ENCODE data around the gene PLA2G5.
"Not testable (repeated sequence)": the region's sequence is repeated elsewhere in the genome, so short reads cannot be mapped to it uniquely, and the experiment has no call there.

Gene PLA2G5

DNA sequence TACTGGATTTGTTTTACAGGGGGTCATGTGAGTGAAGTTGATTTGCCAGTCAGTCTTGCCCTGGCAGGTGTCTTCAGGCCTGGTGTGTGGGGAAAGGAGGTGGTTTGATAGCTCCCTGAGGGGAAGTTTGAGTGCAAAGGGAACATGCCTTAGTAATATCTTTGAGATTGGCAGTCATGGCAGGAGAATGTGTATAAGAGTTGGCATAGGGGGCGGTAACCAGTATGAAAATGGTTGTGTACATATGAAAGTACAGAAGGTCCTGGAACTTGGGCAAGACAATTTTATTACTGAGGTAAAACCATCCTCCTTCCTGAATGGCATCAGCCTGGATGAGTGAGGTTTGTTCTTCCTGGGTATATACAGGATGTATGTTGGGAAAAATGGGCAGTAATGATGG is 37.6 kb upstream of the PLA2G5 start:
- in situ Hi-C loops (cut with HindIII; ENCODE audit: low sequenced_read_pairs) = no loop called here
- no peak overlapping the region for H3K4me3 ChIP-seq (ENCODE audit: low read depth, low read length)
- DNase-seq (ENCODE audit: low read depth, low spot score) = no peak
- TF ChIP-seq, protein P1, sequence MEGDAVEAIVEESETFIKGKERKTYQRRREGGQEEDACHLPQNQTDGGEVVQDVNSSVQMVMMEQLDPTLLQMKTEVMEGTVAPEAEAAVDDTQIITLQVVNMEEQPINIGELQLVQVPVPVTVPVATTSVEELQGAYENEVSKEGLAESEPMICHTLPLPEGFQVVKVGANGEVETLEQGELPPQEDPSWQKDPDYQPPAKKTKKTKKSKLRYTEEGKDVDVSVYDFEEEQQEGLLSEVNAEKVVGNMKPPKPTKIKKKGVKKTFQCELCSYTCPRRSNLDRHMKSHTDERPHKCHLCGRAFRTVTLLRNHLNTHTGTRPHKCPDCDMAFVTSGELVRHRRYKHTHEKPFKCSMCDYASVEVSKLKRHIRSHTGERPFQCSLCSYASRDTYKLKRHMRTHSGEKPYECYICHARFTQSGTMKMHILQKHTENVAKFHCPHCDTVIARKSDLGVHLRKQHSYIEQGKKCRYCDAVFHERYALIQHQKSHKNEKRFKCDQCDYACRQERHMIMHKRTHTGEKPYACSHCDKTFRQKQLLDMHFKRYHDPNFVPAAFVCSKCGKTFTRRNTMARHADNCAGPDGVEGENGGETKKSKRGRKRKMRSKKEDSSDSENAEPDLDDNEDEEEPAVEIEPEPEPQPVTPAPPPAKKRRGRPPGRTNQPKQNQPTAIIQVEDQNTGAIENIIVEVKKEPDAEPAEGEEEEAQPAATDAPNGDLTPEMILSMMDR (IDR thresholded peaks at IDR 0.05; ENCODE audit: low read depth, low read length) = no peak

DNA sequence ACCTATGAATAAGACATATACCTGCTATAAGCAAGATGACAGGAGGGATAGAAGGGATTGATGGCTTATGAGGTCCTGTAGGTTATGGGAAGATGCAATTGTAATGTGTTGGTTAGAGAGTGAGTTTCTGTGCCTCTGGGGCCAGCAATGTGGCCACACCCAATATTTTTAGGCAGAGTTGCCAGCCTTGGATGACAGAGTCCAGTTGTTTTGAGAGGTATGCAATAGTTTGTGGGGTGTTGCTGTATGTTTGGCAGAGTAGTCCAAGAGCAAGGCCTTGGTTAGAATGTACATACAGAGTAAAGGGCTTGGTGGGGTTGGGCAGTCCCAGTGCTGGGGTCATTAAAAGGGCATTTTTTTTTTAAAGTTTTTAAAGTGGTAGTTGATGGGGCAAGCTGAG is 36.6 kb upstream of the PLA2G5 start:
- in situ Hi-C loops (cut with HindIII; ENCODE audit: low sequenced_read_pairs) = no loop called here
- H3K4me3 ChIP-seq (ENCODE audit: low read depth, low read length) = no peak overlapping the region
- TF ChIP-seq, protein P1 (IDR thresholded peaks at IDR 0.05; ENCODE audit: low read depth, low read length) = no peak

DNA sequence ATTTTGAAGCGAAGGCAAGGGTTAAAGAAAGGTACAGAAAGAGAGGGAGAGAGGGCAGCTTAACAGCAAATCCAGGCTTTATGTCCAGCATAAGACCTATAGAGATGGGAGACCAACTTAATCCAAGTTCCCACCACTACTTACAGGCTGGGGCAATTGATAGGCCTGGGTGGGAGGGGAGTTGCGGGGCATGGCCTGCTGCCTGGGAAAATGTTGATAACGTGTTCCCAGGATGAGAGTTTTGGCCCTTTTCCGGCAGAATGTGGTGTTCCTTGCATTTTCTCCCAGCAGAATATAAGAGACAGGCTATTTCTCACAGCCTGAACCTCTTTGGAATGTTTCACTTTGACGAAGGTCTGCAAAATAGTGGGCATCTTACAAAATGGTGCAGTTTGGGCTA is 34.9 kb upstream of the PLA2G5 start:
- in situ Hi-C loops (cut with HindIII; ENCODE audit: low sequenced_read_pairs) = no loop called here
- TF ChIP-seq, protein P1 (IDR thresholded peaks at IDR 0.05; ENCODE audit: low read depth, low read length) = no peak
- no peak overlapping the region for H3K4me3 ChIP-seq (ENCODE audit: low read depth, low read length)
- no peak for DNase-seq (ENCODE audit: low read depth, low spot score)

More for the DNA sequence above, 36.6 kb upstream of the PLA2G5 start:
- DNase-seq (ENCODE audit: low read depth, low spot score) = no peak

DNA sequence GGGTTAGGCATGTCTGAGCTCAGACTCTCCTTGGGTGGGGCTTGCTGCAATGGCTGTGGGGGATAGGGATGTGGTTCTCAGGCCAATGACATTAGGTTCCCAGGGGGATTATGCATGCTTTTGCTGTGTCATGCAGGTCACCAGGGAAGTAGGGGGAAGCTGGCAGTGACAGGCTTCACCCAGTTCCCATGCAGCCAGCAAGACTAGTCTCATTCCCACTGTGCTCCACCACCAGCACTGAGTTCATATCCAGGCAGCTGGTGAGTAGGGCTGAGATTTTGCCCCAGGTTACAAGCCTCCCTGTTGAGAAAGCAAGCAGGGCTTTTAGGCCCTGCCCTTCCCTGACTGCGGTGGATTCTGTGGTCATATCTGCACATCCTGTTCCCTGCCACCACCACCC is 32.1 kb upstream of the PLA2G5 start:
- H3K4me3 ChIP-seq (ENCODE audit: low read depth, low read length) = no peak overlapping the region
- in situ Hi-C loops (cut with HindIII; ENCODE audit: low sequenced_read_pairs) = no loop called here
- no peak for DNase-seq (ENCODE audit: low read depth, low spot score)
- TF ChIP-seq, protein P1 (IDR thresholded peaks at IDR 0.05; ENCODE audit: low read depth, low read length) = no peak

DNA sequence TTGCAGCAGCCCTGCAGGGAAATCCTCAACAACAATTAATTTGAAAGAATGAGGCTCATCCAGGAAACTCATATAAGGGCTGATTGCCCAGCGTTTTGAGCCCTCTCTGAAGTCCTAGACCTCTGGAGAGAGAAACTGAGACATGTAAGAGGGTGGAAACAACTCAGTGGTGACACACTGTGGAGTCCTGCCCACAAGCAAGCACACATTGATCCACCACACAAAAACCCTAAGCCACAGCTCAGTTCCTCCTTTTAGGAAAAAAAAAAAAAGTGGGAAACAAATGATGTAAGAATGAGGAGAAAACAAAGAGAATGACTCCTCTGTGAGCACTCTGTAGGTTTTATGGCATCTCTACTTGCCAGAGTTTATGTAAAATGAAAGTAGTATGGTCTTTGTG is 22.9 kb upstream of the PLA2G5 start:
- no peak for DNase-seq (ENCODE audit: low read depth, low spot score)
- no peak overlapping the region for H3K4me3 ChIP-seq (ENCODE audit: low read depth, low read length)
- in situ Hi-C loops (cut with HindIII; ENCODE audit: low sequenced_read_pairs) = no loop called here
- TF ChIP-seq, protein P1 (IDR thresholded peaks at IDR 0.05; ENCODE audit: low read depth, low read length) = no peak

DNA sequence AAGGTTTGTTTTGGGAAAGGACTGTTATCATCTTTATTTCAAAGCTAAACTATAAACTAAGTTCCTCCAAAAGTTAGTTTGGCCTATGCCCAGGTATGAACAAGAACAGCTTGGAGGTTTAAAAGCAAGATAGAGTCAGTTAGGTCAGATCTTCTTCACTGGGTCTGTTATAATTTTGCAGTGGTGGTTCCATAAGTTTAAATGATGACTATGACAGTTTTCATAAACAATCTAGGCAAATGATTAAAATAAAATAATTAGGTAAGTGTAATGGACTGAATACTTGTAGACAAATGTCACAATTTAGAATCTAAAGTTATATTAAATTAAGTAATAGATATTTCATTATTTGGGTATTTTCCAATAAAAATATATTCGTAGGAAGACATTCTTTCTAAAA is 21.4 kb upstream of the PLA2G5 start:
- DNase-seq (ENCODE audit: low read depth, low spot score) = no peak
- TF ChIP-seq, protein P1 (IDR thresholded peaks at IDR 0.05; ENCODE audit: low read depth, low read length) = no peak
- in situ Hi-C loops (cut with HindIII; ENCODE audit: low sequenced_read_pairs) = no loop called here
- H3K4me3 ChIP-seq (ENCODE audit: low read depth, low read length) = no peak overlapping the region

DNA sequence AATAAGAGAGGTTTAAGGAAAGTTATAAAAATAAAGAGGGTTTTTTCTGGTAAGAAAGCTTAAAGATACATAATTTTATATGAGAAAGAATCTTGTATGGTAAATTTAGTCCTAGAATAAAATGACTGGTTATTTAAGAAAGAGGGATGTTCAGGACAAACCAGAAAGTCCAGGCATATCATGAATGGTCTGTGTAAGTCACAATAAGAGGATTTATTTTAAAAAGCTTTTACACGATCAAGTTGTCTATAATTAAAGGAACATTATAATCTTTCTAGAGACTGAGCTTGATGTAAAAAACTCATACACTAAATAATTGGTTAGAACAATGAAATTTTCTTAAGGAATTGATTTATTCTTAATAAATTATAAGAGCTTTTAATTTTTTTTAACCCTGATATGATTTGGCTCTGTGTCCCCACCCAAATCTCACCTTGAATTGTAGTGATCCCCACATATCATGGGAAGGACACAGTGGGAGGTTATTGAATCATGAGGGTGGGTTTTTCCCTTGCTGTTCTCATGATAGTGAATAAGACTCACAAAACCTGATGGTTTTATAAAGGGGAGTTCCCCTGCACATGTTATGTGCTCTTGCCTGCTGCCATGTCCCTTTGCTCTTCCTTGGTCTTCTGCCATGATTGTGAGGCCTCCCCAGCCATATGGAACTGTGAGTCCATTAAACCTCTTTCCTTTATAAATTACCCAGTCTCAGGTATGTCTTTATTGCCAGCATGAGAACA is 20.8 kb upstream of the PLA2G5 start:
- in situ Hi-C loops (cut with HindIII; ENCODE audit: low sequenced_read_pairs); DNase-seq (ENCODE audit: low read depth, low spot score); H3K4me3 ChIP-seq (ENCODE audit: low read depth, low read length): not testable (repeated sequence)
